GM19455 (cell line): ENCODE measurements around the gene ZBTB7B.

Experiments used
- ATAC-seq: cut with Tn5 transposase; IDR thresholded peaks from one replicate; pipeline ENCODE4 v1.9.1; 2021; ENCODE audit not compliant: unreplicated experiment

ZBTB7B gene

DNA sequence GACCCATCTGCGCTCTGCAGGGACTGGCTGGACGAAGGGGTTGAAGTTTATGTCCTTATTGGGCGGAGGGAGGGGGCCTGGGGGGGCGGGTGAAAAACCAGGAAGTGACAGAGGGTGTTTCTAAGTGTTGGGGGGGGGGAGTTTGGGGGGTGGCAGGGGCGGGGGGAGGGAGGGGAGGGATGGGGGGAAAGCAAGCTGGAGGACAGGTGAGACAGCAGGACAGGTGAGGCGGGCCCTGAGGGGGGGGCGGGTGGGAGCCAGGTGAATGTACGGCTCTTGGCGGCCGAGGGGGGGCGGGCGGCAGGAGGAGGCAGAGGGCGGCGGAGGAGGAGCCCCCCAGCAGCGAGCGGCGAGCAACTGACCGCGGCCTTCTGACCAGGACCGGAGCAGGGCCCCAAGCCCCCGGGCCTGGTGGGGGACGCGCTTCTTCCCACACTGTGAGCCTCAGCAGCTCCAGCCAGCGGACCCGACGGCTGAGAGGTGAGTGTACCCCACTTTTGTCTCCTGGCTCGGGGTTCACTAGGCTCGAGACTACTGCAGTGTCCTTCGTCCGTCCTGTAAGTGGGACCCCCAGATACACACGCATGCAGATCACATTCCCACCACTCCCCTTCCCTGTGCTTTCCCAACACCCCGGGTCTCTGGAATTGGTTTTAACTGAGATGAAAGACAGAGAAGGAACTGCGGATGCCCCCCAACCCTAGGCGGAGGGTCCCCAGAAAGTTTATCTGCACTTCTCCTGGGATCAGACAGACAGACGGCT lies at the start of gene ZBTB7B:
Gene ZBTB7B, plus strand, starts transcription at position 339 of the 763 bp plus-strand sequence. CDS start 11,859 bp downstream, outside the sequence.
- ATAC-seq = no peak

GRCh38 chr1:154953611-154954038 lies 49.0 kb upstream of the ZBTB7B start:
- ATAC-seq = no peak

- no peak for ATAC-seq
Measured at GRCh38 chr1:154954541-154954940, 48.1 kb upstream of the ZBTB7B start.

DNA sequence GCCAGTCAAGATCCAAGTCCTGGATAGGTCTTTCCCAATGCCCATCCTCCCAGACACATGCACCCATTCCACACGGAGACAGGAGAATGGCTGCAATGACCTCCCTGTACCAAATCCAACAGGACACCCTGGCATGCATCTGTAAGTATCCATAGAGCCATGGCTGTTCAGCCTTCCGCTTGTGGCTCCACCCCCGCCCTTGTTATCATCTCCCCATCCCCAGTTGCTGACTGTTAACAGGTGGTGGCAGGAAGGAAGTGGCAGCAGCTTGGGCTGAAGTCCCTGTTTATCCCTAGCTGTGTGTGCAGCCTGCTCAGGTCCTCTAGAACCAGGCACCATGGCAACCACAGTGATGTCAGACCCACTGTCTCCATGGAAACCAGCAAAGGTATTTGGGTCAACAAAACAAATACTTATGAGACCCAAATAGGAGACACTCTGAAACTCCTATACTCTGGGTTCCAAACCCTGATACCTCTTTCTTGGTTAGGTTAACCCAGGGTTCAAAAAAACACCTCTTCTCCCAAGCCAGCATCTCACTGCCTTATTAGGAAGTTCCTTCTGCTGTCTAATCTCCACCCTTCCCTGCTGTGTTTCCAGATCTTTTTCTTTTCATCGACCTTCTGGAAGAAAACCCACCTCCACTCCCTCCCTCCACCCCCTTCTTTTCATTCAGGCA lies 47.4 kb upstream of the ZBTB7B start:
- ATAC-seq = no peak

- ATAC-seq = peak; percentile 70
Measured at GRCh38 chr1:154955718-154956543, 46.7 kb upstream of the ZBTB7B start, which contains the start of gene PBXIP1. PBXIP1 (minus strand) TSS chr1:154956099; CDS start chr1:154953721, 2,378 bp downstream.

- ATAC-seq = no peak
Measured at GRCh38 chr1:154956544-154956941, 46.1 kb upstream of the ZBTB7B start.

DNA sequence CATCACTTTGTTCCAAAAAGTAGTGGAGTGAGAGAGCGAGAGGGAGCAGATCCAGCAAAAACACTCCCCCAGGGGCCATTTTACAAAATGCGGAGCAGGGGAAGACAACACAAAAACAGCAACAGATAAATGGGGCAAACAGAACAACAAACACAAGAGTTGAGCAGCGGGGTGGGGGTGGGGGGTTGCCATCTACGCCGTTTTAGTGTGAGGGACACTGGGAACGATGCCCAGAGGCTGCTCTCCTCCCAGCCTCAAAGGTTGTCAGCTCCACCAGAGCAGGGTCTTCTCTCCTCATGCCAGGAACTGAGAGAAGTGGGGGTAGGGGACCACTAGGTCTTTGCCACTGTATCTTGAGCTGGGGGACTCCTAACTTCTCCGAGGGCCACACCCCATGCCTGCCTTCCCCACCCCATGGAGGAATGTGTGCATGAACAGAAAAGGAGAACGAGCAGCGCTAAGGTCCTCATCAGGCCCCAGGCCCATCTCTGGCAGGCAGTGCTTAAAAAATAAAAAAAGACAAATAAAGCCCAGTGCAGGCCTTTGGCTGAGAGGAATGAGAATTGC lies 45.4 kb upstream of the ZBTB7B start:
- no peak for ATAC-seq

DNA sequence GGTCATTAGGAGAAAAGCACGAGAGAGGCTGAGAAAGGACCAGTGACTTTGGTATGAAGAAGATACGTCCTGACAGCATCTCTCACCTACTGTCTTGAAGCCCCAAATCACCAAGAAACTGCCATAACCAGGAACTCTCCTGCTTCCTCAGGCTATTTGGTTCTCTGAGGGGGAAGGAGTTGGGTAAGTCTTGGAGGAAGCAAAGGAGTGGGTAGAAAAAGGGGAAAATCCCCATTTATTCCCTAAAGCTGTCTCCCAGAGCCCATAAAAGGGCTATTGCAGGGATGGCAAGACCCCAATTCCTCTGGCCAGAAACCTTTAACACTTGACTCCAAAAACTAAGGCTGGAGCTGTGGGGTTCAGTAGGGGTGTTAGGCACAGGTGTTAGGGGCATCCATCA lies 44.6 kb upstream of the ZBTB7B start:
- no peak for ATAC-seq

DNA sequence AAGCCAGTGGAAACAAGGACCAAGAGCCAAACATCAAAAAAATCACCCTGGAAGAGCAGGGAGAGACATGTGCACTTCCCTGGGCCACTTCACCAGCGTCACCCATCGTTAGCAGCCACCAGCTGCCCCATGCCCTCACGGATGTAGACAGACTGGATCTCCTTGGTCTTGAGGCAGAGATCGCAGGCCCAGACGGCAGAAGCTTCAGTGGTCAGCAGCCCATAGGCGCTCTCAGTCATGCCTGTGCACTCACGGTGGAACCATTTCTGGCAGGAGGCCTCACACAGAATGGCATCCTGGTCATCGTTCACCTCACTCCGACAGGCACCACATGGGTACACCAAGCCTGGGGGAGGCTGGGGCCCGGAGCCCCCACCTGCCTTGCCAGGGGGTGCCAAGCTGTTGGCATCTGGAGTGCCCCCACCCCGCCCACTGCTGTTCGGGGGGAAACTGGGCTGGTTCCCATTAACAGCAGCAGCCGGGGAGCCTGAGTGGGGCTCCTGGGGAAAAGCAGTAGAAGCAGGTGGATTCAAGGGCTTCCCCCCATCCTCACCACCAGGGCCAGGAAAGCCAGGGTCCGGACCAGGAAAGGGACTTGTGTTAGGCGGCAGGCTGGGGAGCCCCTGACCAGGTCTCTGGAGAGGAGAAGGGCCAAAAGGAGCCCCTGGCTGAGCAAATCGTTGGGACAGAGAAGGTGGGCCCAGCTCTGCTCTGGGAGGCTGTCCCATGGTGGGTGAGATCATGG lies 43.7 kb upstream of the ZBTB7B start:
- ATAC-seq = no peak

DNA sequence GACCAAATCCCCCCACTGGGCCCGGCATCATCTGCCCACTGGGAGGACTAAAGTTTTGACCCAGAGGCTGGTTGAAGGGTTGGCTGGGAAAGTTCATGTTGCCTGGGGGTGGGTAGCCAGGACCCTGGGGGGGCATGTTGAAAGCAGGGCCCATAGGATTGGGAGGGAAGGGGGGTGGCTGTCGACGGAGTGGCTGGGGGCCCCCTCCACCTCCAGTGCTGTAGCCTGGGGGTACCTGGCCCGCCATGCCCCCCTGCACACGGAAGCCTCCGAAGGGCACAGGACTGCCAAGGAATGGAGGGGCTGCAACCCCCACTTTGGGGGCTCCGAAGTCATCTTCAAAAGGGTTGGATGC lies 43.2 kb upstream of the ZBTB7B start:
- ATAC-seq = no peak

DNA sequence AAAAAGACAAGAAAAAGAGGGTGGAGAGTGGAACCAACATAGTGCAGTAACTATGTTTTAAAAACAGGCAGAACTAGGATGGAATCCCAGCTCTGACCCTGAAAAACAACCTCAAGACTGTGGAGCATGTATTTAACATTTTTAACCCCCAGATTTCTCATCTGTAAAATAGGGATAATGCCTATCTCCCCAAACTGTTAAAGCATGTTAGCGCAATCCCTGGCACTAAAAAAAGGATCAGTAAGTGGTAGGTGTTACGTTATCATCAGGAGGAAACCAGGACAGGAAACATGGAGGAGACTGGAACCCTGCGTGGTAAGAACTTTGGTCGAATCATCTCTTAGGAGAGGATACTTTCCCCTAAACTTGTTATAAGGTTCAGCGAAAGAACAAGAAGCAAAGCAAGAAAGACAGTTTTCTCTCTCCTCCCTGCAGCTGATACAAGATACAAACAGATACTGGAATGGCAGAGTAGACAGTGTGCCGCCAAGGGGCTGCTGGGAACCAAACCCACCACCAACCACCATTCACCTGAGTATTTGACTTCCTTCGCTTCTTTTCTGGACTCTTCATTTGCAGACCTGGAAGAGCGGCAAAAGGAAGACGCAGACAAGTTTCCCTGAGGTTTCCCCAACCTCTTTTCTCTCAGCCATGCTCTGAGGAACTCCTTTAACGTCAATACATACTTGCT lies 42.0 kb upstream of the ZBTB7B start:
- ATAC-seq = no peak

GRCh38 chr1:154961207-154962155 lies 41.1 kb upstream of the ZBTB7B start, which contains the start of gene PYGO2:
PYGO2 (minus strand) TSS chr1:154961782; CDS start chr1:154961576, 206 bp downstream.
- ATAC-seq = peak; percentile 81

- peak; percentile 11 for ATAC-seq
Measured at GRCh38 chr1:154962156-154962749, 40.3 kb upstream of the ZBTB7B start.

- ATAC-seq = no peak
Measured at GRCh38 chr1:154962795-154963330, 39.7 kb upstream of the ZBTB7B start.

- ATAC-seq = no peak
Measured at GRCh38 chr1:154963643-154964042, 39.0 kb upstream of the ZBTB7B start.

DNA sequence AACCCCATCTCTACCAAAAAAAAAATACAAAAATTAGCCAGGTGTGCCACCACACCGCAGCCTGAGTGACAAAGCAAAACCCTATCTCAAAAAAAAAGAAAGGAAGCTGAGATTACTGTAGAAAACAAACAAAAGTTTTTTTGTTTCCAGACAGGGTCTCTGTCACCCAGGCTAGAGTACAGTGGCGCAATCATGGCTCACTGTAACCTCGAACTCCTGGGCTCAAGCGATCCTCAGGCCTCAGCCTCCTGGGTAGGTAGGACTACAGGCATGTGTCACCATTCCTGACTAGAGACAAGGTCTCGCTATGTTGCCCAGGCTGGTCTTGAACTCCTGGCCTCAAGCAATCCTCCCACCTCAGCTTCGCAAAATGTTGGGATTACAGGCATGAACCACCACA lies 38.2 kb upstream of the ZBTB7B start:
- ATAC-seq = no peak

DNA sequence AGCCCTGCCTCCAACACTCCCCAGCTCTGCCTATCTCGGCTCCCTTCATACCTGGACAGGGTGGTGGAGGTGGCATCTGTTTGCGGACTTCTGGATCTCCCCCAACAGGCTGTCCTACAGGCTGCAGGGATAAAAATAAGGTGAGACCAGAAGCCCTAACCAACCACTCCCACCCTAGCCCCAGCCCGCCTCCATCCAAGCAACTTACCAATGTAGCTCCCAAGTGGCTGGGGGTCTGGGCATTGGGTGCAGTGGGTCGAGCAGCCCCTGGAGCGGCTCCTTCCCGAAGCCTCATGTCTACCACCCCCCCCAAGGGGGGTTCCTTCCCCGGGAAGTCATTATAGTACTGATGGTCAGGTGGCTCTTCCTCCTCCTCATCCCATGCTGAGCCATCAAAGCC lies 36.5 kb upstream of the ZBTB7B start:
- no peak for ATAC-seq

GRCh38 chr1:154967331-154967950 lies 35.2 kb upstream of the ZBTB7B start:
- no peak for ATAC-seq
